Measurements from ENCODE around the gene DIS3L.
"Not testable (repeated sequence)": the region's sequence is repeated elsewhere in the genome, so short reads cannot be mapped to it uniquely, and the experiment has no call there.

DIS3L gene

DNA sequence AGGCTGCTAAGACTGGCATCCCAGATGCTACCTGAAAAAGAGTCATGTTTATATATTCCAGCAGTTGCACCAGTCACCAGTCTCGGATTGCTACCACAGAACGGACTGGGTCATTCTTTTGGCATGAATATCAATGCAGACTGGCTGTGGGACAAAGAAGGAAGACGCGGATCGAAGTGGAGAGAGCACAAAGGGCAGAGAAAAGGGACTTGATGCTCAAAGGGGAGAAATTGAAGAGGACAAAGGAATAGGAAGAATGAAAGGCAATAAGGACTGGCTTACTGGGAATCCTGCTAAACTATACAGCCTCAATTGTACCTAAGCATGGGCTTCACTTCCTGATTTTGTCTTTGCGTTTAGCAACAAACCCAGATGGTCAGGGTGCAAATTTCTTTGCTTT is 15.3 kb upstream of the DIS3L start:
- no peak for DNase-seq

DNA sequence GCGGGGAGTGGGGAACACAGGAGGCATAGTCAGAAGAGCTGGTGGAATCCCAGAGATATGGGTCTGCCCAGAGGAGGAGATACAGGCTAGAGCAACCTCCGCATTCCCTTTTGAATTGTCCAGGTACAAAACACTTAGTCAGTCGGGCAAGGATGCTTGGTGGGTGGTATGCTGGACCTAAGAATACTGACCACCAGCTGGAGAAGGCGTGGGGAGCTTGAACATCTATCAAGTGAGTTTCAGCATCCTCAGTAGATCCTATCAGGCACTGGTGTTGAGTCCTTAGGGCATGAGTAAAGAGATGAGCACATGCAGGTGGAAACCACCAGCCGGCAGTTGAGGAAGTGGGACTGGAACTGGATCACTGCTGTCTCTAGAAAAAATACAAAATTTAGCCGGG is 14.7 kb upstream of the DIS3L start:
- no peak for DNase-seq

DNA sequence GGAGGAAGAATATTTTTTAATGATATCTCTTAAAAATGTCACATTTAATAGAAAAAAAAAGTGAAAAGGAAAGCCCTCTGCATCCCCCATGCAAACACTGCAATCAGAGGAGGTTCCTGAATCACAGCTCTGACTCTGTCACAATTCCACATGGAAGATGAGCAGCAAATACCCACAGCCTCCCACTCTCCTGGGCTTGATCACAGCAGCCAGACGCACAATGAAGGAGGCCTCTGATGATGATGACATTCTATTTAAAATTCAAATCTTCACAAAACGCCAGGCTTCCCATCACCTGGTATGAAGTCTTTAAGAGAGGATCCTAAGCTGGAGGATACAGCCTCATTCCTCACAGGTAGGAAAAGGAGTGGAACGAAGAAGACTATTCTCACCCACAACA is 9.1 kb upstream of the DIS3L start:
- no peak for DNase-seq

DNA sequence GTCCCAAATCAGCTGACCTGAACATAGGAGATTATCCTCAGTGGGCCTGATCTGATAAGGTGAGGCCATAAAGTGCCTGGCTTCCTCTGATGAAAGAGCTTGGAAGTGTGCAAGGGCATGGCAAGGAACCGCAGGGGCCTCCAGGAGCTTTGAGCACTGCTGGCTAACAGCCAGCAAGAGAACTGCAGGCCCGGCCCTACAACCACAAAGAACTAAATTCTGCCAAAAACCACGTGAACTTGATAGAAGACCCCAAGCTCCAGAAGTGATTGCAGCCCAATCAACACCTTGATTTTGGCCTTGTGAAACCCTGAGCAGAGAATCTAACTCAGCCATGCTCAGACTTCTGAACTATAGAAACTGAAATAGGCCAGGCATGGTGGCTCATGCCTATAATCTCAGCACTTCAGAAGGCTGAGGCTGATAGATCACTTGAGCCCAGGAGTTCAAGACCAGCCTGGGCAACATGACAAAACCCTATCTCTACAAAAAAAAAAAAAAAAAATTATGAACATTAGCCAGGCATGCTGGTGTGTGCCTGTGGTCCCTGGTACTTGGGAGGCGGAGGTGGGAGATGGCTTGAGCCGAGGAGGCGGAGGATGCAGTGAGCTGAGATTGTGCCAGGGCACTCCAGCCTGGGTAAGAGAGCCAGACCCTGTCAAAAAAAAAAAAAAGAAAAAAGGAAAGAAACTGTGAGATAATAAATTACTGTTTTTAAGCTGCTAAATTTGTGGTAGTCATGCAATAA is 7.7 kb upstream of the DIS3L start:
- DNase-seq, result no peak

DNA sequence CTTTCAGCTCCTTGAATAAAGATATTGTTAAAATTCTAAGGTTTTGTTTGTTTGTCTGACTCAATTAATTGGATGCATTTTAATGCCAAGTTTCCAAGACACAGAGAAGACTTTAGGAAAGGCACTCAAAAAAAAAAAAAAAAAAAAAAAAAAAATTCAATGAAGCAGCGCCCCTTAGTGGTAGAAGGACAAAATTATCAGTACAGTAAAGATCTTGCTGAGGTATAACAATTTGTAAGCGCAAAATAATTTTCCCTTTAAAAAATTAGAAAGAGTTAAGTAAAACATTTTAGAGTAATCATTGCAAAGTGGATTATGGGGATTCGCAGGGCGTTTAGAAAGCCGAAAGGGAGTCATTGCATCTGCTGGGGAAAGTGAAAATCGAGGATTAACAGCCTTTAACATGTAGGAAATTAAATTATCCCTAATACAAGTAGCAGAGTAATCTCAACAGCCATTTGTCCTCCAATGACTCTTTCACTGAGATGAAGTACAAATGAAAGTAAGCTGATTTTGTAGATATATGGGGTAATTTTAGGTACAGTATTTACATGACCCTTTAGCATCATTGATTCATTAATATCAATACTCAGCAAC is 5.8 kb upstream of the DIS3L start:
- peak in 1 of 5 donors; percentile 20 for DNase-seq

DNA sequence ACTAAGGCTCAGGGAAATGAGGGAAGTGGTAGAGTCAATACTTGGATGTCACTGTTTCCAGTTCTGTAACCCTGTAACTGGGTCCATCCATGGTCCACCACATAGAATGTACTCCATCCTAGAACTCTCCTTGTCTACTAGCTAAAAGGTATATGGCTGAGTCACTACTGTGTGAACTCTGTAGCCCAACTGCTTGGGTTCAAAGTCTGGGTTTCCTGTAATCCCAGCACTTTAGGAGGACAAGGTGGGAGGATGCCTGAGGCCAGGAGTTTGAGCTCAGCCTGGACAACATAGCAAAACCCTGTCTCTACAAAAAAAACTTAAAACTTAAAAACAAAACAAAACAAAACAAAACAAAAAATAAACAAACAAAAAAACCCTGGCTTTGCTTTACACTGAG is 5.3 kb upstream of the DIS3L start:
- DNase-seq, result no peak

DNA sequence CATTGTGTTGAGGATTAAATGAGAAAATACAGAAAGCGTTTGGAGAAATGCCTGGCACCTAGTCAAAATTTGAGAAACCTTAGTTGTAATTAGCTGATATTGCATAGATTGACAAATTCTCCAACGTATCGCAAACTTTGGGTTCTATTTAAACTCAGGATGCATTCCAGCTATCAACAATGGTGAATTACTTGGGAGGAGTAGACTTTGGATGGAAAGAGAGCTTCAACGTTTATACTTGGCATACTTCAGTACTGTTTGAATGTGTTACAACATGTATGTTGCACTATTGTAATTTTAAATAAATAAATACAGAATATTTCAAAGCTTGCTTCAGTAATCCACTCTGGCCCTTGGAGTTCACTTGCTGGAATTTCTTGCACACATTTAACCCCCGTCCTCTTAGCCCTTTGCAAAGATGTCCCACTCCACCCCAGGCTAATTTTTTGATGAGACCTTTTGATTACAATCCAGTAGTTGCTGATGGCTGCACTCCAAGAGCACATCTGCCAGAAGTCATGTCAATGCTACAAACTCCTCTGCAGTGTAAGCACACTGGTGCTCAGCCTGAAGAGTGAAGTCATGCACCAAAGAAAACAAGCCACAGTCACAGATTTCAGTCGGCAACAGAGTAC is 4.7 kb upstream of the DIS3L start:
- no peak for DNase-seq

DNA sequence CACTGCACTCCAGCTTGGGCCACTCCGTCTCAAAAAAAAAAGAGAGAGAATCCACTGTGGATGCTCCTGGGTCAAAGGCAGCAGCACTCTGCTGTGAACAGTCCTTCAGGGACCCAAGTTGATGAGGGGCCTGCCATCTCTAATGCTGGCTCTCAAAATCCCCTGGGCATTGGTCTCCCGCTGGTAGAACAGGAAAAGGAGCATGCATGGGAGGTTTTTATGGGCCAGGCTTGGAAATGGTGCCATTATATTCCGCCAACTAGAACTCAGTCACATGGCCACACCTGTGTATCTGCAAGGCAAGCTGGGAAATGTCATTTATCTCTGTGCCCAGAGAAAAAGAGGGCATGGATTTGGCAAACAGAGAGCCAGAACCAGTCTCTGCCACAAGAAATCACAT is 3.4 kb upstream of the DIS3L start:
- DNase-seq, result no peak

DNA sequence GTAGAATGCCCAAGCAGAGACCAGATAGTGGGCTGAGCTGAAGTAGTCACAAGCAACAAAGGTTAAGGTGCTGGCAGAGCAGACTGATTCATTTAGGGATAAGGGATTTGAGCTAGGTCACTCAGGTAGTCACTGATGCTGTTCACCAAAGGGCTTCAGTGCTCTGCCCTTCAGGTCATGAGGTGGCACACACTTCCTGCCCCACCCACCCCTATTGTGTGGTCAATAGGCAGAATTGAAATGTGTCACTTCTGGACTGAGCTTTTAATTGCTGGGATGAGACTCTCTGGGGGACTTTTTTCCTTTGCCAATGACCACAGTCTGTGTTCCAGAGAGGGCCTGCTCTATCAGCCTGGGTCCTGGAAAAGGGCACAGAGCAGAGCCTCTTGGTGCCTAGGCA is 2.9 kb upstream of the DIS3L start:
- peak in 1 of 5 donors; percentile 13 for DNase-seq

DNA sequence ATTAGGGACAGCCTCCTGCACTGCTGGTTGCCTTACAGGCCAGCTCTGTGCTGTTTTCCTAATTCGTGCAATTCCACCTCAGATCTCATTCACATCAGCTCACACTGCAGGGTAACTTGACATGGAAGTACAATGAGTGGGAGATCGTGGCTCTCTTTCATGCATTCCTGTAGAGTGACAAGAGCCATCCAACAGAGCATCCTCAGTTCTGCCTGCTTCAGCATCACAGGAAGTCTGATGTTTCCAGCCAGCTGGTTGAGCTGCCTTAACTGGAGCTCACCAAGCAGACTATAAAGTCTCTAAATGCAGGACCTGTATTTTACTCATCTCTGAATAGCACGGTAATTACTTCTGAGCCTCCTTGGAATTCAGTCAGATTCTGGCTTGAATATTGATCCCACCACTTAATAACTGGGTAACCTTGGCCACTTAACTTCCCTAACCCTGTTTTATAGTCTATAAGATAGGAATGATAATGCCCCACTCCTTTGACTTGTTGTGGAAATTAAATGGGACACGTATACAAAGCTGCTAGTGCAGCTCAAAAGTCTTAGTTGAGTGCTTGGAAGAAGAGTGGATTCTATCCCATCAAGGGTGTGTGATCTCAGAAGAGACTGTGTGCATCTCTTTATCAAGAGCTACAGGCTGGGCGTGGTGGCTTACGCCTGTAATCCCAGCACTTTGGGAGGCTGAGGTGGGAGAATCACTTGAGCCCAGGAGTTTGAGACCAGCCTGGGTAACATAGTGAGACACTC is 1.4 kb upstream of the DIS3L start:
- no peak for DNase-seq

DNA sequence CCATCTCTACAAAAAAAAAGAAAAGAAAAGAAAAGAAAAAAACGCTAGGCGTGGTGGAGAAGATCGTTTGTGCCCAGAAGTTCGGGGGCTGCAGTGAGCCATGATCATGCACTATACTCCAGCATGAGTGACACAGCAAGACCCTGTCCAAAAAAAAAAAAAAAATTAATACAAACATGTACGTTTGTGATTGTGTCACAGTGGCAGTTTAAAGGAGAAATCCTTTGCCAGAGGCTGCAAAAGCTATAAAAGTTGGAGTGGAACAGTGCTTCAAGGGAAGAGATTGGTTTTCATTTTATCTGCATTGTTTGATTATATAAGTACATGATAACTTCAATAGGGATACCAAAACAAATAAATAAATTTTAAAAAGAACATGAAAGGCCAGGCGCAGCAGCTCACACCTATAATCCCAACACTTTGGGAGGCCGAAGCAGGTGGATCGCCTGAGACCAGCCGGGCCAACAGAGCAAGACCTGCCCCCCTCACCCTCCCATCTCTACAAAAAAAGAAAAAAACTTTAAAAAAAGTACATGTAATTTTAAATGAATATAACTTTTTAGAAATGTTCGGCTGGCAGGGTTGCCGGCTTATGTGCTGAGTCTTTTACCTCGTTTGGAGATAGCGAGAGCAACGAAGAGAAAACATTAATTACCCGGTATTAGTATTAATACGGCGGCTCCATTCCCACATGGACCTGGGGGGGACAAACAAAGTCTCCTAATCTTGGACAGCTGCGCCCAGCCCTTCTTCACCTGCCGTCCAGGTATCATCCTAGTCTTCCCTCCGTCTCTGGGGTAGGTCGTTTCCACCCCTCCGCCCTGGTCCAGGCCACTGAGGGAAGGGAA is 573 bp upstream of the DIS3L start:
- DNase-seq, result no peak

DNA sequence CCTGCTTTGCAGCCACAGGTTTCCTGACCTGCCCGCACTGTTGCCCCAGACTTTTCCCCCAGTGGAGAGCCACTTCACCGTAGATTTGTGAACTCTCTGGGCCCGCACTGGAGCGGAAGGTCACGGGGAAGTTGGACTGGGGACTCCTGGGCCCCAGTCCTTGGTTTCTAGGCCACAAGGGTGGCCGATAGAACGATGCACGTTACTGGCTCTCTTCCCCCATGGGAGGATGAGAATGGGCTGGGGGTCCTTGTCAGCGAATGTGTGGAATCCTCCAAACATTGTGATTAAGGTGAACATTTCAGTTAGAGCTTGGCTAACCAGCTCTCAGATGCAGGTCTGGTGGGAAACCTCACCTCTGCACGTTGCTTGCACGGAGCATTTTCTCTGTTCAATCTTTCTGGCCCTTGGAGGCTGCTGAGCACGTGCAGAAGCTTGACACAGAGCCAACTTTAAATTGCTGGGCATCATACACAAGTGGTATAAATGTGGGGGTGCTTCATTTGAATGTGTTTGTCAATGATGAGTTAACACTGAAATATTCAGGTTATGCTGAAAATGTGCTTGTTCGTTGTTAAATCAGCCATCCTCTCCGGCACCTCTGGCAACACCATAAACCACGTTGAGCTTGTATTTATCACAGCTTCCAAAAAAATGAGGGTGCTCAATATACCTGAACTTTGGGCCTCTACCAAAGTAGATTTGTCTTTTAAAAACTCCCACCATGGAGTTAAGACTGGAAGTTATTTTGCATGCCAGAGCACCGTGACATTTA is 976 bp downstream of the DIS3L start:
- no peak for DNase-seq

DNA sequence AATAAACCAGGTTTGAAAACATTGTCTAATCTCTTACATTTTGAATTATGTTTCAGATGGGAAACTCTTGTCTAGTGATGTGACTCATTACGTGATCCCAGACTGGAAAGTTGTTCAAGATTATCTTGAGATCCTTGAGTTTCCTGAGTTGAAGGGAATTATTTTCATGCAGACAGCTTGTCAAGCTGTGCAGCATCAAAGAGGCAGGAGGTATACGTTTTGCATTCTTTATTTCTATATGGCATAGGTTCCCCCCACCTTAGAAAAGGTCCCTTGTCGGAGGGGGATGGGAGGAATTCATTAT is 1.5 kb downstream of the DIS3L start:
- DNase-seq, result no peak

DNA sequence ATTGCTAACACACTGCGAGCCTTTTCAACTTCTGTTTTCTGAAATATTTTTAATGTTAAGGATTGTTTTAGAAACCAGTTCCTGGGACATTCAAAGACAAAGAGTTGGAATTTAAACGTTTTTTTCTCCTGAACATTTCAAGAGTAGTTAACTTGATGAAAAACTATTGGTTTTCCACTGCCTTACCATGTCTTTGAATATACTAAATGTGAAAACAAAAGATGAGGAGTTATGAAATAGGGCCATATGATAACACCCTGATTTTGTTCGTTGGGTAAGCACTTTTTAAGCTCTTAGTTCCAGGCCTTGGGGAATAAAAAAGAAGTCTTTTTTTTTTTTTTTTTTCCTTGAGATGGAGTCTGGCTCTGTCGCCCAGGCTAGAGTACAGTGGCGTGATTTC is 2.8 kb downstream of the DIS3L start:
- no peak for DNase-seq

DNA sequence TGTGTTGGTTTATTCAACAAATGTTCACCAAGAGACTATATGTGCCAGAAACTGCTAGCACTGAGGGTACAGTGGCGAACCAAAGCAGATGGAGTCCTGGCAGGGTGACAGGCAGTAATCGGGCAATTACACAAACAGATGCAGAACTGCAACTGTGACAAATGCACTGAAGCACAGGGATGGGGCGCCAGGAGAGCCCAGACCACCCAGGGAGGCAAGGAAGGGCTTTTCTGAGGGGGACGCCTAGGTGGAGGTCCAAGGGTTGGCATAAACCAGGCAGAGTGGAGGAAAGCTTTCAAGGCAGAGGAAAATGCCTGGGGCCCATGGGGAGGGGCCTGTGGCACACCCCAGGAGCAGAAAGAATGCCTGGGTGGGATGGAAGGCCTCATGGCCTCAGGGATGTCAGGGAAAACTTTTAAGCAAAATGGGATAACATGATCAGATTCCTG is 5.5 kb downstream of the DIS3L start:
- DNase-seq, result no peak

DNA sequence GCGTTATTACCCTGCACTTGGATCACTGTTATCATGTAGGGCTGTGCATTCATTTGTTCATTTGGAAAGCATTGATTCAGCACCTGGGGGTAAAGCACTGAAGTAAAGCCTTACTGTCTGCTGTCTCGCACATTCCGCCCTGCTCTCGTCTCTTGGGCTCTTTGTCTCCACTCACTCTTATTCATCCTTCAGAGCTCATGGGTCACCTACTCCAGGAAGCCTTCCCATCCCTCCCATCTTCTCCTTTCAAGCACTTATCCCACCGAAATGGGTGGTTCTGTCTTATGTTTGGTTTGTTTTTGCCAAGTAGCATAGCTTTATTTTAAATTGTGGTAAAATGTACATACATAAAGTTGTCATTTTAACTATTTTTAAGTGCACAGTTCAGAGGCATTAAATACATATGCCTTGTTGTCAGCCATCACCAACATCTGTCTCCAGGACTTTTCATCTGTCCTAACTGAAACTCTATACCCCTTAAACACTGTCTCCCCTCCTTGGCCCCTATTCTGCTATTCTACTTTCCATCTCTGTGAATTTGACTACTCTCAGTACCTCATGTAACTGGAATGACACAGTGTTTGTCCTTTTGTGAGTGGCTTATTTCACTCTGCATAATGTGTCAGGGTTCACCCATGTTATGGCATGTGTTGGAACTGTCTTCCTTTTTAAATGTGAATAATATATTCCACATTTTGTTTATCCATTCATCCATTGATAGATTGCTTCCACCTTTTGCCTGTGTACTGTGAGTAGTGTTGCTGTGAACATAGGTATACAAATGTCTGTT is 9.3 kb downstream of the DIS3L start:
- DNase-seq, result no peak

DNA sequence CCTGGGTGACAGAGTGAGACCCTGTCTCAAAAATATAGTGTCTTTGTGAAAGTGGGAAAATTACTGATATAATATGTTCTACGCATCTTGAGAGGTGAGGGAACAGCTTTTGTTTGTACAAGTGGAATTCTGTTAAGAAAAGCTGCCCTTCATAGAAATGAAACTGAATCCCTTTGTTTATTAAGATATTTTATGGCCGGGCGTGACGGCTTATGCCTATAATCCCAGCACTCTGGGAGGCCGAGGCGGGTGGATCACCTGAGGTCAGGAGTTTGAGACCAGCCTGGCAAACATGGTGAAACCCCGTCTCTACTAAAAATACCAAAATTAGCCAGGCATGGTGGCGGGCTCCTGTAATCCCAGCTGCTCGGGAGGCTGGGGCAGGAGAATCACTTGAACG is 11.1 kb downstream of the DIS3L start:
- DNase-seq, result not testable (repeated sequence)

DNA sequence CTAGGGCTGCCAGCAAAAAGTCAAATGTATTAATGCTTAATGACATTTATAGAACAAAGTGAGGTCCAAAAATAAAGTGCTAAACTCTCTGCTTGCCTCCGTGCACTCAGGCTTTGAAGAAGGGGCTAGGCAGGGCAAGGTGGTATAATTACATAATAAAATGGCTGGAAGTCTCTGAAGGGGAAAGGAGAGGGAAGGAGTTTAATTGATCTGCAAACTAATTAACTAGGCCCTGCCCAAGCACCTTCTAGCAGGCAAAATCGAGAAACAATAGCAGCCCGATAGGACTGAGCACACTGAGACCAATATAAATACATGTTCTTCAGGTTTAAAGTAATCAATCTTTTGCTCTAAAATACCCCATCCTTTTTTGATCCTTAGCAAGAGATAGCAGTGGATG is 13.0 kb downstream of the DIS3L start:
- DNase-seq, result no peak

DNA sequence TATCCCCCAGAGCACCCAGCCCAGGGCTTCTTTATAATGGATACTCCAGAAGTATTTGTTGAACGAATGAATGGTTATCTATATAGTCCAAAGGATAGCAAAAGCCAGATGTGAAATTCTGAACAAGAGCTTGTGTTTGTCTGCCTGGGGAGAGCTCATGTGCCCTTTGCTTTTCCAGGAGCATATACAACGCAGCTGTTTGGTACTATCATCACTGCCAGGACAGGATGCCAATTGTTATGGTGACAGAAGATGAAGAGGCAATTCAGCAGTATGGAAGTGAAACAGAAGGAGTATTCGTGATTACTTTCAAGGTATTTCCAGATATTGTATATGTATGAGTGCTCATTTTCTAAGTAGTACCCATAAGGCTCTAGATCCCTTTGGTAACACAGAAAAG is 15.2 kb downstream of the DIS3L start:
- no peak for DNase-seq

DNA sequence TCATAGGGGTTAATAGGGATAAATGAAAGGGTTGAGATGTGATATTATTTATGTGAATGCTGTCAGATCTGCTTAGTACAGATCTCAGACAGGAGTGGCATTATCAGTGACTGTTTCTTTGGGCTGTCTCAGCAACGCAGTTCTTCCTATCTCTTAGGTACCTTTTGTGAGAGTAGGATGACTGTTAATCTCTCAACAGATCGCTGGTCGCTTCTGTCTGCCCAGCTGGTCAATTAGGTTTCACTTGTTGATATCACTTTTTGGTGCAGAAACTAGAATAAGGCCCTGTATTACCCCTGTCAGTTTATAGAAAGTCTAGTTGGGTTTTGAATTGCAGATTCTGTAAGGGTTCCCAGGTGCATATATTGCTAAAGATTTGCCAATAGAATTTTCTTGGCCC is 16.5 kb downstream of the DIS3L start:
- no peak for DNase-seq

DNA sequence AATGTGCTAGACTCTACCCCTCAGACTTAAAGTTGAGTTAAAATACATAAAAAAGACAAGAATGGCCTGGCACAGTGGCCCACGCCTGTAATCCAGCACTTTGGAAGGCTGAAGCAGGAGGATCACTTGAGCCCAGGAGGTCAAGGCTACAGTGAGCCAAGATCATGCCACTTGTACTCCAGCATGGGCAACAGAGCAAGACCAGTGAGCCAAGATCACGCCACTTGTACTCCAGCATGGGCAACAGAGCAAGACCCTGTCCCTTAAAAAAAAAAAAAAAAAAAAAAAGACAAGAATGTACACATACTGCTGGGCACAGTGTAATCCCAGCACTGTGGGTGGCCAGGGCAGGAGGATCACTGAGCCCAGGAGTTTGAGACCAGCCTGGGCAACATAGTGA is 17.4 kb downstream of the DIS3L start:
- no peak for DNase-seq
